NT2/D1 (cell line): ENCODE results near the gene EBLN1.

Experiments
- DNase-seq: peaks from one replicate; pipeline ENCODE4 v3.0.0-alpha.2; 2011; ENCODE audit warnings: low read depth, low spot score
- H3K27me3 ChIP-seq: 2 replicates; pipeline ENCODE4 v1.6.0; 2011; ENCODE audit warnings: mild to moderate bottlenecking; ENCODE audit not compliant: insufficient read length, insufficient read depth
- H3K36me3 ChIP-seq: 2 replicates; pipeline ENCODE4 v1.6.1; 2011; ENCODE audit warnings: mild to moderate bottlenecking, low read length, mixed read lengths; ENCODE audit not compliant: insufficient read depth, insufficient read length
- H3K4me1 ChIP-seq: 2 replicates; pipeline ENCODE4 v1.5.1; 2011; ENCODE audit not compliant: insufficient read depth, insufficient read length
- H3K4me3 ChIP-seq: 2 replicates; pipeline ENCODE4 v1.5.1; 2011; ENCODE audit warnings: low read depth; ENCODE audit not compliant: insufficient read length
- H3K9ac ChIP-seq: 2 replicates; pipeline ENCODE4 v1.6.0; 2011; ENCODE audit warnings: low read depth; ENCODE audit not compliant: insufficient read length
- H3K9me3 ChIP-seq: 2 replicates; pipeline ENCODE4 v1.5.1; 2011; ENCODE audit warnings: mild to moderate bottlenecking, low read length; ENCODE audit not compliant: insufficient read depth
- SUZ12 ChIP-seq: IDR thresholded peaks from 2 replicates; pipeline ENCODE4 v1.6.1; 2011; ENCODE audit not compliant: insufficient read length, insufficient read depth; ENCODE audit errors: extremely low read depth
- YY1 ChIP-seq: IDR thresholded peaks from 2 replicates; pipeline ENCODE4 v1.6.1; 2011; ENCODE audit not compliant: insufficient read length, insufficient read depth
- ZNF274 ChIP-seq: IDR thresholded peaks from 2 replicates; pipeline ENCODE4 v1.6.1; 2011; ENCODE audit warnings: mild to moderate bottlenecking, low read depth, low read length

EBLN1 gene

DNA sequence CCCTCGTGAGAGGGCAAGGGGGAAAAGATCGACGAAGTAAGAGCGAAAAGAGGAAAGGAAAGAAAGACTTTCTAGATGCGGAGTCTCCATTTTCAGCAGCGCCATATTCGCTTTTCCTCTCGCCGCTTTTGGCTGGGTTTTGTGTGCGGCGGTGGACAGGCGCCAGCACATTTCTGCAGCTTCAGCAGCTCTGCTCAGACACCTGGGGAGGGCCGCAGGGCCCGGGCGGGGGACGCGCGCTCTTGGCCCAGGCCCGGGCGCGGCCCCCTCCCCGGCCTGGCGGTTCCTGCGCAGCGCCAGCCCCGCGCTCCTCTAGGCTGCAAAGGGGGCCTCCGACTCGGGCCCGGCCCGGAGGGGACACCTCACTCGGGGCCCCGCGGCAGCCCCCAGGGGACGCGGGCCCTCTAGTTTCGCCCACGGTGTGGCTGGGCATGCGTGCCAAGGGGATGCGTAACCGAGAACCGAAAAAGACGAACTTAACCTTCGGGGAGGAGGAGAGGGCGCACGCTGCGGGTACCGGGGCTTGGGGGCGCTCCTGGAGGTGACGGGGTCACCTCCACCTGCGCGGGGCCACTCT, 34.5 kb upstream of the EBLN1 start:
- H3K4me1 ChIP-seq: no peaks in the 10 kb centered on the region
- TF ChIP-seq YY1 (no peak), SUZ12 (peak; percentile 7)
- H3K4me3 ChIP-seq: peak overlapping the region; percentile 45
- no peak for DNase-seq
- peak overlapping the region; percentile 58 for H3K9ac ChIP-seq
- H3K9me3 ChIP-seq: no peaks in the 10 kb centered on the region
- H3K36me3 ChIP-seq: no peaks in the 10 kb centered on the region
- peaks cover 59% of the 10 kb centered on the region for H3K27me3 ChIP-seq

DNA sequence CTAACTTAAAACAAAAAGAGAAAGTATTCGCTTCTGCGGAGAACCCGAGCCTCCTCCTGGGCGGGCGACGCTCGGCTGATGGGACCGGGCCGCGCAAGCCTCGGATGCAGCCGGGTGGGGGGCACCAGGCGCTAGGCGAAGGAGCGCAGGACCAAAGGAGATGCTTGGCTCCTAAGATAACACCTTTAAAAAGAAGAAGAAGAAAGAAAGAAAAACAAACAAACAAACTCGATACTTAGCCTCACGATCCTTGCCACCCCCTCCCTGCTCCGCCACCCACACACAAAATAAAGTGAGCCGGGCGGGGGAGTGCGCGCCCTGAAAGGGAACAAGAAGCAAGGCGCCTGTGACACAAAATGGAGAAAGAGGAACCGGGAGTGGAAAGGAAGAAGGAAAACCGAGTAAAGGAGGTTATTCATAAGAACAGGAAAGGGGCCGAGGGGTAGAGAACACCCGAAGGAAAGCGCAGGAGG, 34.0 kb upstream of the EBLN1 start:
- Histone ChIP-seq H3K4me1 (no peaks in the 10 kb centered on the region), H3K4me3 (peak overlapping the region; percentile 45), H3K36me3 (no peaks in the 10 kb centered on the region), H3K27me3 (peaks cover 59% of the 10 kb centered on the region), H3K9ac (peak overlapping the region; percentile 58), H3K9me3 (no peaks in the 10 kb centered on the region)
- DNase-seq: no peak
- TF ChIP-seq YY1 (no peak), SUZ12 (no peak)

DNA sequence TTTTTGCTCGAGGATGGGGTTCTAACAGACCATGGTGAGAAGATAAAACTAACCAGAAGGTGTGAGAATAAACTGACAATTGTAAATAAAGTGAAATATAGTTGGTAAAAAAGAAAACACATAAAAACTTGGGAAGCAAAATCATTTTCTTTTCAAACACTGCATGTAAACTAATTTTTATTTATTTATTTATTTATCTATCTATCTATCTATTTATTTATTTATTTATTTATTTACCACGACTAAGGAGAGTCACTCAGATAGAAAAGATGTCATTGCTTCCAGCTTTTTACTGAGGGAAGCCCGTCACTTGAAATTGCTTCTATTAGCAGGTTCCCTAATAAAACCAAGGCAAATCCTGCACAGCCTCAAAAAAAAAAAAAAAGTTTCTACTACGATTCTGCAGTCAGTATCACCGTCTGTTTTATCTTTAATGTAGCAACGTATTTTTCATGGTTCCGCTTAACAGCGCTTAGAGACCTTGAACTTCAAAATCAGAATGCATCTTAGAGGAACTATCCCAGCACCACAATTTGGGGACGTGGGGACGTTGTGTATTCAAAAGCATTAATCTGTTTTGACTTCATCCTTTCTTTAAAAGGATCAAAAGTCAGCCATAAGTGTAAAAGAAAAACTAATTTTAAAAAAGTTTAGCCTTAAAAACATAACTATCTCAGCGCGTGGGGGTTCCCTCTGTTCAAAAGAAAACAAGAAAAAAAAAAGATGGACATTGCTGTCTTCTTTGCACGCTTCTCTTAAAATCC, 33.3 kb upstream of the EBLN1 start:
- no peak for DNase-seq

DNA sequence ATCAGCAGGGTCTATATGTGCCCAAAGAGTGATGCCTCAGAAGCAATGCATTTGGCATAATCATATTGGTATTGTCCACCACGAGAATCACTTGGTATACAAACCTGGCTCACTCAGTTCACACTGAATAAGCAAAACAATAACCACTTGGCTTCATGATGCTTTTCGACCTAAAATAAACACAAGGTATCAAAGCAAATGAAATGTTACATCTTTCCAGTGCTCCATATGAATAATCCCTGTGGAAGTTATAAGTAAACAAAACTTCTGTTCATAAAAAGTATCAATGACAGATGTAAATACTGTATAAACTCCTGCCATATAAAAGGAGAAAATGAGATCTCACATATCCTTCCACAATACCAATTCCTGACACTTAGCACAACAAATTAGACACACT, 29.8 kb upstream of the EBLN1 start:
- Histone ChIP-seq H3K9ac (no peak overlapping the region), H3K36me3 (no peaks in the 10 kb centered on the region), H3K27me3 (peaks cover 26% of the 10 kb centered on the region), H3K4me3 (no peak overlapping the region), H3K9me3 (no peaks in the 10 kb centered on the region), H3K4me1 (no peaks in the 10 kb centered on the region)
- no peak for DNase-seq
- TF ChIP-seq YY1 (no peak), ZNF274 (no peak), SUZ12 (no peak)

More for the DNA sequence above, 33.3 kb upstream of the EBLN1 start:
- H3K36me3 ChIP-seq: no peaks in the 10 kb centered on the region
- no peaks in the 10 kb centered on the region for H3K9me3 ChIP-seq
- H3K4me3 ChIP-seq: peak overlapping the region; percentile 45
- peaks cover 59% of the 10 kb centered on the region for H3K27me3 ChIP-seq
- H3K9ac ChIP-seq: peak overlapping the region; percentile 58
- H3K4me1 ChIP-seq: no peaks in the 10 kb centered on the region
- no peak for TF ChIP-seq YY1
- no peak for TF ChIP-seq SUZ12
- TF ChIP-seq ZNF274: no peak

DNA sequence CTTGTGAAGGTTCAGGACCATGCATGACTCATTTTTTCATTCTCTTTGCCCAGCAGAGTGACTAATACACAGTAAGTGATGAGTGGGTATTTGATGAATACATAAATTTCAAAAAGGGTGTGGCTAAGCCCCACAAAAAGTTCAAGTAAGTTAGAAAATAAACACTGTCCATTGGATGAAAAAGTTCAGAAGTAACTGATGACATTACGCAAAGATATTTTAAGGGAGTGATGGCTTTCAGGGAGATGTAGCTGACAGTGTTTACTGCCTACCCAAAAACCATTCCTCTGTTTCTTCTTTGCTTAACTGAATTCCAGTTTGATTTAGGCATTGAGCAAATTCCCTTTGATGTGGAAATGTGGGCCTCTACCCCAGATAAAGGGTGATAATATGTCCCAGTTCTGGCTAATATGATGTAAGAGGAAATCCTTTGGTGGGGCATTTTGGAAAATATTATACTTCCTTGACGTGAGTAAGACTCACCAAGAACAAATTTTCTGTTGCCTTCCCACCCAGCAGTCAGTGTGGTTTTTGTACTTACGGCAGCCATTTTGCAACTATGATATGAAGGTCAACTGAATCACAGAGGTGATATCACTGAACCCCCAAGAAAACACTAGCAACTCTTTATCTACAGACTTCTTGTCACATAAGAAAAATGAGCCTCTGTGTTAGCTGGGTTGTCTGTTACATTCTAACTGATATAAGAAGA, 29.0 kb upstream of the EBLN1 start:
- H3K36me3 ChIP-seq: no peaks in the 10 kb centered on the region
- no peak overlapping the region for H3K9ac ChIP-seq
- H3K27me3 ChIP-seq: peaks cover 20% of the 10 kb centered on the region
- TF ChIP-seq YY1: no peak
- no peak for TF ChIP-seq ZNF274
- no peak for TF ChIP-seq SUZ12
- no peak overlapping the region for H3K4me3 ChIP-seq
- DNase-seq: no peak
- no peaks in the 10 kb centered on the region for H3K4me1 ChIP-seq
- H3K9me3 ChIP-seq: 0 out of 2 replicates have a peak, but pooled peaks cover under 1% of the 10 kb centered on the region

DNA sequence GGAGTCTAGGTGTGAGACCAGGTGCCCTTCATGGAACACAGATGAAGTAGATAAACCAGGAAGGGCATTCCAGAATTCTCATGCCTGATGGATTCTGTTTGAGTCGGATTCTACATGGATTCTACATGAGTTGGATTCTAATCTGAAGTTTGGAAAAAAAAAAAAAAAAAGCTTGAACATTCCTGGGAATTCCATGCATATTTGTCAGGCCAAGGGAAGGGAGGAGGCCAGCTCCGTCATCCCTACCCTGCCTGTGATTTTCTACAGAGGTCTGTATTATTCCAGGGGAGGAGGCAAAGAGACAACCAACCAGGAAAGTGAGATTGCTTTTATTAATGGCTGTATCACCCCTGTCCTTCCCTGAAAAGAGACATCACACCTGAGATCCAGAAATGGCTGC, 27.8 kb upstream of the EBLN1 start:
- no peak overlapping the region for H3K9ac ChIP-seq

DNA sequence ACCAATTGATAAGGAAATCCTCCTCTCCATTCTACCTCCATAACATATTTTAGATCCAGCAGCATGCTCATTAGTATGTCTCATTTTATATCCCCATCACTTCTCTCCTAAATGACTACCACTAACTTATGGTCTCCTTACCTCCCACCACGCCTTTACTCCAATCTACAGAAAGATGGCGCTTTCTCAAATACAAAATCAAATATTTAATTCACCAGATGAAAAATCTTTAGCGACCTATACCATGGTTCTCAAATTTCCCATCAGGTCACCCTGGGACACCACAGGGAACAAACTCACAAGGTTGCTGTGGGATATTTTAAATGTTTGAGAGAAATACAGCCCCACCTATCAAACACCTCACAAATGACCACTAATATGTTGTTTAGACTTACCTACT, 27.0 kb upstream of the EBLN1 start:
- Histone ChIP-seq H3K36me3 (no peaks in the 10 kb centered on the region), H3K9ac (no peak overlapping the region), H3K4me1 (no peaks in the 10 kb centered on the region), H3K4me3 (no peak overlapping the region), H3K9me3 (peaks cover 12% of the 10 kb centered on the region), H3K27me3 (peaks cover 1% of the 10 kb centered on the region)
- no peak for TF ChIP-seq YY1
- no peak for TF ChIP-seq ZNF274
- no peak for TF ChIP-seq SUZ12
- no peak for DNase-seq

More for the DNA sequence above, 27.8 kb upstream of the EBLN1 start:
- TF ChIP-seq YY1 (no peak), ZNF274 (no peak)
- no peak for DNase-seq
- H3K4me1 ChIP-seq: no peaks in the 10 kb centered on the region
- H3K9me3 ChIP-seq: peaks cover 12% of the 10 kb centered on the region
- no peaks in the 10 kb centered on the region for H3K36me3 ChIP-seq
- no peak overlapping the region for H3K4me3 ChIP-seq
- H3K27me3 ChIP-seq: peaks cover 8% of the 10 kb centered on the region
